K562 (cell line): Measurements from ENCODE around the gene SYNGR4. TPM values are rescaled to one million over a fixed set of nuclear protein-coding genes. Genes with fewer than 3 reads are reported as not detected.

Experiments used
- COPS2 ChIP-seq: fragments of 450-650 bp; conservative IDR thresholded peaks from 2 replicates; pipeline ENCODE4 v1.6.1; 2016; ENCODE audit warnings: mild to moderate bottlenecking, moderate library complexity
- FOSL1 ChIP-seq: fragments of 200-800 bp; sonication (Bioruptor generic); conservative IDR thresholded peaks from 2 replicates; pipeline ENCODE4 v1.6.1; 2016; ENCODE audit warnings: missing genetic modification characterization, missing compliant biosample characterization
- FOXA3 ChIP-seq, 2 experiments: fragments of 450-650 bp in 1 of 2; sonication (generic) in 1 of 2; formaldehyde crosslinking; IDR thresholded peaks in 1 of 2; conservative IDR thresholded peaks in 1 of 2; 2 replicates each; pipeline versions ENCODE4 v1.4.0 to v1.8.0; 2020 to 2022; ENCODE audit warnings: mild to moderate bottlenecking in 2 of 2, missing genetic modification reagents in 1 of 2
- MCM3 ChIP-seq: fragments of 450-650 bp; IDR thresholded peaks from 2 replicates; pipeline ENCODE4 v1.6.1; 2016
- NFIC ChIP-seq: fragments of 450-650 bp; IDR thresholded peaks from 2 replicates; pipeline ENCODE4 v1.6.1; 2017; ENCODE audit warnings: mild to moderate bottlenecking, inconsistent platforms
- NRF1 ChIP-seq, 2 experiments: fragments of 450-650 bp; IDR thresholded peaks in 1 of 2; conservative IDR thresholded peaks in 1 of 2; 2 replicates each; pipeline ENCODE4 v1.6.1; 2014; ENCODE audit warnings: mild to moderate bottlenecking in 2 of 2
- PCBP1 ChIP-seq: fragments of 200-400 bp; formaldehyde crosslinking; IDR thresholded peaks from 2 replicates; pipeline ENCODE4 v1.6.1; 2018; ENCODE audit warnings: mild to moderate bottlenecking, low read depth, low read length; ENCODE audit not compliant: poor library complexity, severe bottlenecking
- PHB2 ChIP-seq: fragments of 450-650 bp; IDR thresholded peaks from 2 replicates; pipeline ENCODE4 v1.6.1; 2017; ENCODE audit warnings: low read depth
- RB1 ChIP-seq: fragments of 450-650 bp; IDR thresholded peaks from 2 replicates; pipeline ENCODE4 v1.6.1; 2017; ENCODE audit warnings: low read depth, mild to moderate bottlenecking
- TEAD1 ChIP-seq, 2 experiments: fragments of 450-650 bp in 1 of 2; sonication (generic) in 1 of 2; formaldehyde crosslinking; IDR thresholded peaks; 2 replicates each; pipeline versions ENCODE4 v1.4.0 to v1.8.0; 2020 to 2022; ENCODE audit warnings: mild to moderate bottlenecking in 2 of 2, missing genetic modification reagents in 1 of 2
- U2AF2 ChIP-seq: fragments of 200-400 bp; formaldehyde crosslinking; optimal IDR thresholded peaks from 2 replicates; pipeline ENCODE3; 2017; ENCODE audit warnings: low read depth, mild to moderate bottlenecking, low read length
- ZNF224 ChIP-seq: sonication (generic); formaldehyde crosslinking; IDR thresholded peaks from 2 replicates; pipeline ENCODE4 v1.8.0; 2022; ENCODE audit warnings: mild to moderate bottlenecking, missing genetic modification reagents
- ZNF384 ChIP-seq: IDR thresholded peaks from 2 replicates; pipeline ENCODE4 v1.6.1; 2012; ENCODE audit warnings: low read depth, low read length, improper control_type of control experiment
- polyA plus RNA-seq, 8 experiments: library from polyadenylated mRNA; depleted of rRNA in 4 of 8; stranded (reverse) in 5 of 8; unstranded in 3 of 8; fragments of >200 nt; fragmentation: Nextera tagmentation in 2 of 8; fragmentation: Illumina TruSeq in 1 of 8; extraction: Ambion mirVana in 2 of 8; extraction: Trizol in 1 of 8; gene quantifications; 2 replicates each; pipeline versions ENCODE4 v1.2.1 to v1.2.3, GENCODE V29; 2011 to 2014; ENCODE audit warnings: inconsistent platforms in 1 of 8, missing spikeins in 1 of 8
- total RNA-seq, 7 experiments: library from RNA; depleted of rRNA in 6 of 7; stranded (reverse); fragments of >200 nt in 6 of 7; fragmentation: Illumina TruSeq in 2 of 7; extraction: Trizol in 2 of 7; gene quantifications; 2 replicates each; pipeline versions ENCODE4 v1.2.1 to v1.2.3, GENCODE V29; 2011 to 2021; ENCODE audit warnings: low replicate concordance in 1 of 7
- TF ChIP-seq, protein P1 (sequence below): fragments of 450-650 bp; IDR thresholded peaks from 2 replicates; pipeline ENCODE4 v1.6.1; 2017; ENCODE audit warnings: antibody characterized with exemption, mild to moderate bottlenecking
- TF ChIP-seq, protein P2 (sequence below): sonication (generic); formaldehyde crosslinking; IDR thresholded peaks from 2 replicates; pipeline ENCODE4 v1.9.0; 2022; ENCODE audit warnings: mild to moderate bottlenecking, missing genetic modification reagents
- TF ChIP-seq, protein P3 (sequence below): sonication (generic); formaldehyde crosslinking; IDR thresholded peaks from 2 replicates; pipeline ENCODE4 v1.8.0; 2022; ENCODE audit warnings: missing genetic modification reagents, mild to moderate bottlenecking, moderate library complexity, borderline replicate concordance
- TF ChIP-seq, protein P4 (sequence below): conservative IDR thresholded peaks from 2 replicates; pipeline ENCODE4 v1.6.1; 2011; ENCODE audit warnings: low read depth, mild to moderate bottlenecking, low read length; ENCODE audit not compliant: control insufficient read depth
- TF ChIP-seq, protein P5 (sequence below), 2 experiments: fragments of 250-450 bp in 1 of 2; fragments of 450-650 bp in 1 of 2; sonication (Bioruptor Pico) in 1 of 2; IDR thresholded peaks; 2 replicates each; pipeline versions ENCODE4 v1.6.1 to v1.8.0; 2016 to 2021; ENCODE audit warnings: mild to moderate bottlenecking in 2 of 2, moderate library complexity in 2 of 2, missing compliant biosample characterization in 1 of 2, missing genetic modification characterization in 1 of 2

Gene SYNGR4
- total and polyA plus RNA-seq, 9 of the 15 experiments (the other 6 are each of a cell fraction or from before 2014, with no cell fraction given): 0.07 to 0.14 TPM; not detected in 7

DNA sequence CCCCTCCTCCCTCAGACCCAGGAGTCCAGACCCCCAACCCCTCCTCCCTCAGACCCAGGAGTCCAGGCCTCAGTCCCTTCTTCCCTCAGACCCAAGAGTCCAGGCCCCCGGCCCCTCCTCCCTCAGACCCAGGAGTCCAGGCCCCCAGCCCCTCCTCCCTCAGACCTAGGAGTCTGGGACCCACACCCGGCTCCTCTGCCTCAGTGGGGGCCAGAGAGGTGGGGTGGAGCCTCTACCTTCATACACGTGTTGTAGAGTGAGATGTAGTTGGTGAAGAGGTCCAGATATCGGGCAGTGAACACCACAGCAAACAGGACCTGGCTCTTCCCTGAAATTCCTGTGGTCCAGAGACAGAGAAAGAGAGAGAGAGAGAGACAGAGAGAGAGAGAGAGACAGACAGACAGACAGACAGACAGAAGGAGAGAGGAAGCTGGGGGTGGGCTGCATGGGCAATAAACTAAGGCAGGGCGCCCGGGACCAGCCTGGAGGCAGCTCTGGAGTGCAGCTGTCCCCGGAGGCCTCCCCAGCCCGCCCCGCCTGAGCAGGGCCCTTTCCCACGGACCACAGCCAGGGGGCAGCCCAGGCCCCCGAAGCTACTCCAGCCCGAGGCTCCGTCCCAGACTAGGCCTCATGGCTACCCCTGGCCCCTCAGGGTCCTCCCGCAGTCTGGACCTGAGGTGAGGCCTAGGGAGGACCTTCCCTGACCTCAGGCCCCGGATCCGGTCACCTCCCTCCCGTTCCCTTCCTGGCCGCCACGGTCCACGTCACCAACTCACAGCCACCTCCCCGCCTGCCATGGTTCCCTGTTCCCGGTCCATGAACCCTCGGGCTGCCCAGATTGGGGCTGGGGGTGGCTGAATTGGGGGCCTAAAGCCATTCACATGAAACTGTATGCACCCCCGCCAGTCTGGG is 26.3 kb downstream of the SYNGR4 start (continued):
- TF ChIP-seq, protein P1, sequence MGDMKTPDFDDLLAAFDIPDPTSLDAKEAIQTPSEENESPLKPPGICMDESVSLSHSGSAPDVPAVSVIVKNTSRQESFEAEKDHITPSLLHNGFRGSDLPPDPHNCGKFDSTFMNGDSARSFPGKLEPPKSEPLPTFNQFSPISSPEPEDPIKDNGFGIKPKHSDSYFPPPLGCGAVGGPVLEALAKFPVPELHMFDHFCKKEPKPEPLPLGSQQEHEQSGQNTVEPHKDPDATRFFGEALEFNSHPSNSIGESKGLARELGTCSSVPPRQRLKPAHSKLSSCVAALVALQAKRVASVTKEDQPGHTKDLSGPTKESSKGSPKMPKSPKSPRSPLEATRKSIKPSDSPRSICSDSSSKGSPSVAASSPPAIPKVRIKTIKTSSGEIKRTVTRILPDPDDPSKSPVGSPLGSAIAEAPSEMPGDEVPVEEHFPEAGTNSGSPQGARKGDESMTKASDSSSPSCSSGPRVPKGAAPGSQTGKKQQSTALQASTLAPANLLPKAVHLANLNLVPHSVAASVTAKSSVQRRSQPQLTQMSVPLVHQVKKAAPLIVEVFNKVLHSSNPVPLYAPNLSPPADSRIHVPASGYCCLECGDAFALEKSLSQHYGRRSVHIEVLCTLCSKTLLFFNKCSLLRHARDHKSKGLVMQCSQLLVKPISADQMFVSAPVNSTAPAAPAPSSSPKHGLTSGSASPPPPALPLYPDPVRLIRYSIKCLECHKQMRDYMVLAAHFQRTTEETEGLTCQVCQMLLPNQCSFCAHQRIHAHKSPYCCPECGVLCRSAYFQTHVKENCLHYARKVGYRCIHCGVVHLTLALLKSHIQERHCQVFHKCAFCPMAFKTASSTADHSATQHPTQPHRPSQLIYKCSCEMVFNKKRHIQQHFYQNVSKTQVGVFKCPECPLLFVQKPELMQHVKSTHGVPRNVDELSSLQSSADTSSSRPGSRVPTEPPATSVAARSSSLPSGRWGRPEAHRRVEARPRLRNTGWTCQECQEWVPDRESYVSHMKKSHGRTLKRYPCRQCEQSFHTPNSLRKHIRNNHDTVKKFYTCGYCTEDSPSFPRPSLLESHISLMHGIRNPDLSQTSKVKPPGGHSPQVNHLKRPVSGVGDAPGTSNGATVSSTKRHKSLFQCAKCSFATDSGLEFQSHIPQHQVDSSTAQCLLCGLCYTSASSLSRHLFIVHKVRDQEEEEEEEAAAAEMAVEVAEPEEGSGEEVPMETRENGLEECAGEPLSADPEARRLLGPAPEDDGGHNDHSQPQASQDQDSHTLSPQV: peak; percentile 74
- TF ChIP-seq PHB2 (no peak), RB1 (peak; percentile 75), ZNF384 (no peak), FOSL1 (tag) (peak; percentile 25; the same call in 1 of the 2 replicates), U2AF2 (no peak), ZNF224 (CRISPR knock-in tag) (no peak), TEAD1 (CRISPR knock-in tag; IDR thresholded peaks at IDR 0.05) (peak in 1 of 2 experiments; percentile 72; a peak in 1 of 4 replicates), FOXA3 (CRISPR knock-in tag; conservative IDR thresholded peaks at IDR 0.05 in 1 of 2, IDR thresholded peaks at IDR 0.05 in 1 of 2) (0 out of 4 replicates have a peak, but pooled peaks of 1 of the 2 experiments have one; percentile 52), COPS2 (no peak), MCM3 (no peak), NFIC (peak; percentile 43; the same call in 1 of the 2 replicates), PCBP1 (peak; percentile 16), NRF1 (conservative IDR thresholded peaks at IDR 0.05 in 1 of 2, IDR thresholded peaks at IDR 0.05 in 1 of 2) (peak; percentile 11 to 20; a peak in 2 of 4 replicates)
- TF ChIP-seq, protein P2, sequence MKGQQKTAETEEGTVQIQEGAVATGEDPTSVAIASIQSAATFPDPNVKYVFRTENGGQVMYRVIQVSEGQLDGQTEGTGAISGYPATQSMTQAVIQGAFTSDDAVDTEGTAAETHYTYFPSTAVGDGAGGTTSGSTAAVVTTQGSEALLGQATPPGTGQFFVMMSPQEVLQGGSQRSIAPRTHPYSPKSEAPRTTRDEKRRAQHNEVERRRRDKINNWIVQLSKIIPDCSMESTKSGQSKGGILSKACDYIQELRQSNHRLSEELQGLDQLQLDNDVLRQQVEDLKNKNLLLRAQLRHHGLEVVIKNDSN: peak; percentile 35; the same call in 1 of the 2 replicates
- TF ChIP-seq, protein P3, sequence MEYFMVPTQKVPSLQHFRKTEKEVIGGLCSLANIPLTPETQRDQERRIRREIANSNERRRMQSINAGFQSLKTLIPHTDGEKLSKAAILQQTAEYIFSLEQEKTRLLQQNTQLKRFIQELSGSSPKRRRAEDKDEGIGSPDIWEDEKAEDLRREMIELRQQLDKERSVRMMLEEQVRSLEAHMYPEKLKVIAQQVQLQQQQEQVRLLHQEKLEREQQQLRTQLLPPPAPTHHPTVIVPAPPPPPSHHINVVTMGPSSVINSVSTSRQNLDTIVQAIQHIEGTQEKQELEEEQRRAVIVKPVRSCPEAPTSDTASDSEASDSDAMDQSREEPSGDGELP: peak; percentile 78; the same call in 1 of the 2 replicates
- TF ChIP-seq, protein P4, sequence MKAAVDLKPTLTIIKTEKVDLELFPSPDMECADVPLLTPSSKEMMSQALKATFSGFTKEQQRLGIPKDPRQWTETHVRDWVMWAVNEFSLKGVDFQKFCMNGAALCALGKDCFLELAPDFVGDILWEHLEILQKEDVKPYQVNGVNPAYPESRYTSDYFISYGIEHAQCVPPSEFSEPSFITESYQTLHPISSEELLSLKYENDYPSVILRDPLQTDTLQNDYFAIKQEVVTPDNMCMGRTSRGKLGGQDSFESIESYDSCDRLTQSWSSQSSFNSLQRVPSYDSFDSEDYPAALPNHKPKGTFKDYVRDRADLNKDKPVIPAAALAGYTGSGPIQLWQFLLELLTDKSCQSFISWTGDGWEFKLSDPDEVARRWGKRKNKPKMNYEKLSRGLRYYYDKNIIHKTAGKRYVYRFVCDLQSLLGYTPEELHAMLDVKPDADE: peak; percentile 32; the same call in 1 of the 2 replicates
- TF ChIP-seq, protein P5, sequence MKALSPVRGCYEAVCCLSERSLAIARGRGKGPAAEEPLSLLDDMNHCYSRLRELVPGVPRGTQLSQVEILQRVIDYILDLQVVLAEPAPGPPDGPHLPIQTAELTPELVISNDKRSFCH (CRISPR knock-in tag; IDR thresholded peaks at IDR 0.05): no peak
- TF ChIP-seq, protein P5 (tag; IDR thresholded peaks at IDR 0.05): no peak; the same call in 1 of the 2 replicates
